GM21737 (cell line): Measurements from ENCODE around the gene ANKS1A.
"Not testable (repeated sequence)": the region's sequence is repeated elsewhere in the genome, so short reads cannot be mapped to it uniquely, and the experiment has no call there.

ENCODE experiments used
- ATAC-seq: cut with Tn5 transposase; IDR thresholded peaks from one replicate; pipeline ENCODE4 v1.9.1; 2021; ENCODE audit warnings: mild to moderate bottlenecking, moderate library complexity; ENCODE audit not compliant: unreplicated experiment

Gene ANKS1A

DNA sequence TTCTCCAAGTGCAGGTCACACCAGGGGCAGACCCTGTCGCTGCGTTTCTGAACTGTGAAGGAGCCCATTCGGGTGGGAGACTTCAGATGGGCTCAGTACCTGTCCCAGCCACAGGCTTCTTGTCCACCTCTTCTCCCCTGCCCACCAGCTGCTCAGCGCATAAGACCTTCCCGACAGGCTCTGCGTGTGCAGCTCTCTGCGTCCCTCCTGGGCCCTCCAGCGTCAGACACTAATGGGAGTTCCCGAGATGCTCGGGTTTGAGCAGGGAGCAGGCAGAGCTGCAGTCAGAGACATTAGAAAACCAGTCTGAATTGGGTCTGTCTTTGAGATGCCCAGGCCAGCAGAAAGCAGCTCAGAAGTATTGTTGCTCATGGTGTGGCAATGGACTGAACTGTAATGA is 201.7 kb downstream of the ANKS1A start:
- no peak for ATAC-seq

DNA sequence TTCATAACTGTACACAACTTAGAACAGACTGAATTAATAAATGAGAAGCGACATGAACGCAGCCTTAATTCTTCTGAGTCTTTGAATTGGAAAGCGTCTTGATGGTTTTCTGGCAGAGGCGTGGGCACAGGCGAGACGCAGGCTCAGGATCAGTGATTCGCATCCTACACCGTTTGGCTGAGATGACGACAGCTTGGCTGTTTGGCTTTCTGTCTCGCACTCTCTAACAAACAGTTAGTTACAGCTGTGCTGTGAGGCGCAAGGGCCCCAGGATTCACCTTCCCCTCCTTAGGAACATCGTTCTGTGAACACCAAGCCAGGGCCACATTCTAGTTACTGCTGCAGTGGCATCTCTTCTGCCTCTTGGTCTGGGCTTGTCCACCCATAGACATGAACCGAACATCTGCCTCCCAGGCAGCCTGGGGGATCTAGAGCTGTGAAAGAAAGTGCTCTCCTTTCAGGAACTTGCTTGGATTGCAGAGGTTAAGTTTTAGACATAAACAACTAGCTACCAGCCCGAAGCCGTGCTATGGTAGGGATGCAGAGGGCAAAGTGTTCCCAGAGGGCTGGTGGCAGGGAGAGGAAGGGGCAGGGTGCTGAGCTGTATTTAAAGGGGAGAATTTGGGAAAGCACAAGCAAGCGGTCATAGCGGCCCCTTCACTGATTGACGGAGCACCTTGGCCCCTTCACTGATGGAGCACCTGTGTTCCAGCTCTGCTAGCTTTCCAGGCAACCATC is 202.5 kb downstream of the ANKS1A start:
- ATAC-seq = no peak

DNA sequence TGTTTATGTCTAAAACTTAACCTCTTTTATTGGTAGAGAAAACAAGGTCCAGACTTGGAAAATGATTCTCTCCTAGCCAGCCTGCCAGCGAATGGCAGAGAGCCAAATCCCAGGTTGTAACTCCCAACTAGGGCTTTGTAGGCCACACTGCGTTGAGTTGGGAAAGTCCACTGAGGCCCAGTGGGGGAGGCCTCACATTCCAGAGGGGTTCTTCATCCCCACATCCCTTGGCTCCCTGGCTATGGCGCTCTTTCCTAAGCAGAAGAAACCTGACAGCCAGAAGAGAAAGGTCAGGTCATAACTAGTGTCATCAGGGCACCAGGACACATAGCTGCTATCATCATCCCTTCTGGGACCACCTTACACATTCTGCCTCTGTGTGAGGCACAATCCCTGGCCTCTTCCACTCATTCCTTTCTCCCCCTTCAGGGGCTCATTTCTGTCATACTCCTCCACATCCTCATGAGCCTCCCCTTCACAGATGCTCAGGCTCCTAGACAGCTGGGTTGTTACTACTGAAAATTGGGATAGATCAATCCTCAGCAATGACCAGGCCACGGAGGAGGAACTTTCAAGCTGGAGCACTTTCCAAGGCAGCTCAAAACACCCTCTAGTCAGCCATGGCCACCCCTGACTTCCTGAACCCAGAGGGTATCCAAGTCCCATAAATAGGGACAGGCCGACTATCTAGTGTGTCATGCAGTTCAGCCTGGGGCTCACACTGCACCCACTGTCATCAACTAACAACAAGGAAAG is 203.5 kb downstream of the ANKS1A start:
- no peak for ATAC-seq

DNA sequence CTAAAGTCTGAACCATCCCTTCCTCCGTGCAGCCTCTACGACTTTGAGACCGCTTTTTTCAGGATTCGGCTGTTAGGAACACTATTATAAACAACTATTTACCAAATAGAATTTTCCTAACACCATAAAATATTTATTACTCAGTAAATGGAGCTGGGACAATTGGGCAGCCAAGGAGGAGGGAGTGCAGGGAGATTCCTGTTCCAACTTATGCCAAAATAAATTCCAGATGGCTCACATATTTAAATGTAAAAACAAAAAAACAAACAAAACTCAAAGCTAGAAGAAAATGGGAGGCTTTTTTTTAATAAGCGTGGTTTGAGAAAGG is 204.0 kb downstream of the ANKS1A start:
- ATAC-seq = no peak

DNA sequence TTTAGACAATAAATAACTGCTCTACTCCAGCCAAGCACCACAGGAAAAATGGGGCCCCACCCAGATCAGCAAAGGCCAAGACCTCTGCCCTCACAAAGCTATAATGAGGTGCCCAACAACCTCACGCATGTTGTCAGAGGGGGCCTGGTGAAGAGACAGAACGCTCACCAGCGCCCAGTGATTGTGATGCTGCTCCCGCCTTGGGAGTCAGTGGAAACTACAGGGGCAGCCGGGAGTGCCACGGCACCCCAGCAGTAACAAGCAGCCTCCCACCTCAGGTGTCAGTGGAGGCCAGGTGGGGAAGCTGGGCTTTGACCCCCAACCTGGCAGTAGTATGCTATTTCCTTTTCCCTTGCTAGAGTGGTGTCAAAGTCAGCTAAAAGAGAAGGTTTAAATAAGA is 204.7 kb downstream of the ANKS1A start:
- no peak for ATAC-seq

DNA sequence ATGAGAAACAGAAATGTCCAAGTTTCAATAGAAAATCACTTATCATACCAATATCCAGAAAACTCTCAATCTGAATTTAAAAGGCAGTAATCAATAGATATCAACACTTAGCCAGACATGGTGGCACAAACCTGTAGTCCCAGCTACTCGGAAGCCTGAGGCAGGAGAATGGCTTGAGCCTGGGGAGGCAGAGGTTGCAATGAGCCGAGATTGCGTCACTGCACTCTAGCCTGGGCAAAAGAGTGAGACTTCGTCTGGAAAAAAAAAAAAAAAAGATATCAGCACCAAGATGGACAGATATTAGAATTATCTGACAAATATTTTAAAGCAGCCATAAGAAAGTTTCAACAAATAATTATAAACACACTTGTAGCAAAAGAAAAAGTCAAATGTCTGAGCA is 205.1 kb downstream of the ANKS1A start:
- no peak for ATAC-seq

DNA sequence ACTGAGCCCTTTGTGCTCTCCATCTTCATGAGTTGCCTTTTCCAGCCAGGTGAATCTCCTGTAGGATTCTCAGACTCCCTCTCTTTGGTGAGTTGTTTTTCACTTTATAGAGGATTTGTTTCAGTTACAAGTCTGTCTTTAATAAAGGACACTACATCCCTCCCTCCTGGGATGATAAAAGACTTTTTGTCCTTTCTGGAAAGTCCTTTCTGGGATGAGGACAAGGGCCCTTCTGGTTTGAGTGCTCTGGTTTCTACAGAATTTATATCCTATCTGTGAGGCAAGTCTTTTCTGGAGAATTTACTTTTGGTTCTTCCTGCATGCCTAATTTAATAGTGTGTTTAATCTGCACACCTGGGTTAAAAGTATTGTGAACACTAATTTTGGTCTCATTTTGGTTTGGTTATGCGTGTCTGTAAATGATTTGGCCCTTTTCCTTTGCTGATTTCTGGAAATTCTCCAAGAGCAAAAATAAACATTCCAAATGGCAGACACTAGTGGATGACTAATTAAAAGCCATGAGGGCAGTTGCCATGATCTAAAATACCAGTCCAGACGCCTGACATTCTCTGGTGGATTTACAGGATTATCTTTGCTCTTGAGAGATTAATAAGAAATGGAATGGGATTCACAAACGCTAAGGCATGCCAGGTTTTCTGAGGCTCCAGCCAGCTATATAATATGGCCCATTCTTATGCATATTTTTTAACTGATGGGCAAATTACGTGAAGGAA is 207.2 kb downstream of the ANKS1A start:
- no peak for ATAC-seq

DNA sequence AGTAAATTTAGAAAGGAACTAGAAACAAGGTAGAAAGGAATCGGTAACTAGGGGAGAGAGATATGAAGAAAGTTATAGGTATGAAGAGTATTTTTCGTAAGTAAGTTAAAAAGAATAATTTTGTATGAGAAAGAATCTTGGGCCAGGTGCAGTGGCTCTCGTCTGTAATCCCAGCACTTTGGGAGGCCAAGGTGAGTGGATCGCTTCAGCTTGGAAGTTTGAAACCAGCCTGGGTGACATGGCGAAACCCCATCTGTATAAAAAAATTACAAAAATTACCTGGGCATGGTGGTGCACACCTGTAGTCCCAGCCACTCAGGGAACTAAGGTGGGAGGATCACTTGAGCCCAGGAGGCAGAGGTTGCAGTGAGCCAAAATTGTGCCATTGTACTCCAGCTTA is 210.1 kb downstream of the ANKS1A start:
- ATAC-seq = no peak

DNA sequence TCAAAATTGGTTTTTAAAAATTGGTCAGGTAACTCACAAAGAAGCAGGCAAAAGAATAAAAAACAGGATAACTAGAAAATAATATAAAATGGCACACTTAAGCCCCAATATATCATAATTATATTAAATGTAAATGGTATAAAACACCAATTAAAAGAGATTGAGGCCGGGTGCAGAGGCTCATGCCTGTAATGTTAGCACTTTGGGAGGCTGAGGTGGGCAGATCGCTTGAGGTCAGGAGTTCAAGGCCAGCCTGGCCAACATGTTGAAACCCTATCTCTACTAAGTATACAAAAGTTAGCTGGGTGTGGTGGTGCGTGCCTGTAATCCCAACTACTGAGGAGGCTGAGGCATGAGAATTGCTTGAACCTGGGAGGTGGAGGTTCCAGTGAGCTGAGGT is 216.0 kb downstream of the ANKS1A start:
- ATAC-seq = no peak

DNA sequence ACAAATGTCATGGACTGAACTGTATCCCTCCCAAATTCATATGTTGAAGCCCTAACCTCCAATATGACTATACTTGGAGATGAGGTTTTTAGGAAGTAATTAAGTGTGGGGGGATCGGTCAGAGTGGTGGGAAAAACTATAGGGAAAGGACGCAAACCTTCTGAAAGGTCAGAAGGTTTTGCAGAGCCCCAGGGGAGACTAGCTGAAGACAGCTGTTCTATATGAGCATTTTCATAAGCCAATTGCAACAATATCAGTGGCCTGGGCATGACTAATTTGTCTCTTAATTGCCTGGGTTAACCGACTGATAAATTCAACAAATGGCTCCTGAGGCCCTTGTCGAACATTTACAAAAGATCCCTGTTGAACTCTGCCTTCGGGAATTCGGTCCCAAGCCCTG is 217.0 kb downstream of the ANKS1A start:
- not testable (repeated sequence) for ATAC-seq

DNA sequence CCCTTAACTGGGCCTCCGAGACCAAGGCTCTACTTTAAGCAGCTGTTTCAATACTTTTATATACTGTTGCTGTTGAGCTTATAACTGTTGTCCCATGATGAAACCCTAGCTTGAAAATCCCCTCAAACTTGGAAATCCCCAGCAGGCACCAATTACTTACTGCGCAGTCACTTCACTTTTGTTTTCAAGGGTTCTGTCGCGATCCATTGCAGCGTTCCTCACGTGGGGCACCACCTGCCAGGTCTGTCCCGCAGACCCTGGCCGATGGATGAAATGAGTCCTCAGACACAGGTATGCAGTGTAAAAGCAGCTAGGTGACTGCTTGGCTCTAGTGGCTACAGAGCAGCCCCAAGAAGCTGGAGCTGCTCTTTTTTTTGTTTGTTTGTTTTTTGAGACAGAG is 218.2 kb downstream of the ANKS1A start:
- not testable (repeated sequence) for ATAC-seq

DNA sequence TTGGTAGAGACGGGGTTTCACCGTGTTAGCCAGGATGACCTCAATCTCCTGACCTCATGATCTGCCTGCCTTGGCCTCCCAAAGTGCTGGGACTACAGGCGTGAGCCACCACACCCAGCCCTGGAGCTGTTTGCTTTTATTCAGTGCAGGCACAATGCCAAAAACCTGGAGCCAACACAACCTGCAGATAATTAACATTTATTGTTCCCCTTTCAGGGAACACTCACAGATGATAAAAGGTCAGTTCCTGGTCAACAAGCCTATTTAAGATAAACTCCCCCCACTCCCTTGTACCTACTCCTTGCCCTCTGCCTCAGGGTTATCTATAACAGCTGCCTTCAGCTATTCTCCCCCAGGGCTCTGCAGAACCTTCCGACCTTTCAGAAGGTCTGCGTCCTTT is 218.7 kb downstream of the ANKS1A start:
- not testable (repeated sequence) for ATAC-seq

DNA sequence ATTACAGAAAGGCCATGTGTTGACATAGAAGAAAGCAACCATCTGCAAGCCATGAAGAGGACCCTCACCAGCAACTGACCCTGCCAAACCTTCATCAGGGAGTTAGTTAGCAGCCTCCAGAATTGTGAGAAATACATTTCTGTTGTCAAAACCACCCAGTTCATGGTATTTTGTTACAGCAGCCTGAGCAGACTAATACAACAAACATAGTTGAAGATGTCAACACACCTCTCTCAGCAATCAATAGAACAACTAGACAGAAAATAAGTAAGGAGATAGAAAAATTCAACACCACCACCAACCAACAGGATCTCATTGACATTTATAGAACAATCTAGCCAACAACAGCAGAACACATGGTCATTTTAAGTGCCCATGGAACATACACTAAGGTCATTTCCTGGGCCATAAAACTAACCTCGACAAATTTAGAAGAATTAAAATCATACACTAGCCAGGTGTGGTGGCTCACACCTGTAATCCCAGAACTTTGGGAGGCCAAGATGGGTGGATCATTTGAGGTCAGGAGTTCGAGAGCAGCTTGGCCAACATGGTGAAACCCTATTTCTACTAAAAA is 219.3 kb downstream of the ANKS1A start:
- ATAC-seq = no peak

DNA sequence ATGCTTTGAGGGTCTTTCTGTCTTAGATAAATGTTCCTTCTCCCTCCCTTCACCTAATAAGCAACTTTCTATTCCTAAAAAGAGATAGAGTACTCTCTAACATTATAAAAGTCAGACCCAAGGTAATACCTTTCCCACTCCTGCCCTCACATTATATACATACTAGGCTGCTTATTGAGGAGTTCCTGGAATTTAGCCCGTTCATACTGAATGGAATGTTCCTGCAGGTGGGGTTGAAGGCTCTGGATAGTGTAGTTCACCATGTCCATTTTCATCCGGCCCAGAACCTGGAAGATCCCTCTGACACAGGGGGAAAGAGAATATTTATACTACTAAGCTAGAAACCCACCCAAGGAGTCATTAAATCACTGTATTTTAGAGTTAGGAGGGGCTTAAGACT is 231.7 kb downstream of the ANKS1A start:
- no peak for ATAC-seq

DNA sequence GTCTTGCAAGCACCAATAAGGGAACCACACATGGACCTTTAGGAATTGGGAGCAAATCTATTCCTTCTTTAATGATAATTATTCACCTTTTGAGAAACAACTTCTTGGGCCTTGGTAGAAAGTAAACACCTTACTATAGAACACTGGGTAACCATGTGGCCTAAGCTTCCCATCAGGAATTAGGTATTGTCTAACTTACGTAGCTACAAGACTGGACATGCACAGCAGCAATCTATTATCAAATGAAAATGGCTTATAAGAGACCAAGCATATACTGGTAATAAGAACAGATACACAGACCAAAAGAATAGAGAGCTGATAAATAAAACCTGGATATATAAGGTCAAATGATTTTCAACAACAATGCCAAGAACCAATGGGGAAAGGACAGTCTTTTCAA is 235.3 kb downstream of the ANKS1A start:
- ATAC-seq = no peak

DNA sequence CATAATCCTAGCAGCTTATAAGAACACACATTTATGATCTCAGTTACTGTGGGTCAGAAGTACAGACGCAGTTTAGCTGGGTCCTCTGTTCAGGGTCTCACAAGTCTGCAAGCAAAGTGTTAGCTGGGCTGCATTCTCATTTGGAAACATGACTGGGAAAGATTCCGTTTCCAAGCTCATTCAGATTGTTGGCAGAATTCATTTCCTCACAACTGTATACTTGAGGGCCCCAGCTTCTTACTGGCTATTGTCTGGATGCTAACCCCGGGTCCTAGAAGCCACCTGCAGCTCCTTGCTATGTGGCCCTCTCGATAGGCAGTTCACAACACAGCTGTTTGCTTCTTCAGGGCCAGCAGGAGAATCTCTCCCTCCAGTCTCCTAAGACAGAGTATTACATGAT is 239.0 kb downstream of the ANKS1A start:
- ATAC-seq = no peak

DNA sequence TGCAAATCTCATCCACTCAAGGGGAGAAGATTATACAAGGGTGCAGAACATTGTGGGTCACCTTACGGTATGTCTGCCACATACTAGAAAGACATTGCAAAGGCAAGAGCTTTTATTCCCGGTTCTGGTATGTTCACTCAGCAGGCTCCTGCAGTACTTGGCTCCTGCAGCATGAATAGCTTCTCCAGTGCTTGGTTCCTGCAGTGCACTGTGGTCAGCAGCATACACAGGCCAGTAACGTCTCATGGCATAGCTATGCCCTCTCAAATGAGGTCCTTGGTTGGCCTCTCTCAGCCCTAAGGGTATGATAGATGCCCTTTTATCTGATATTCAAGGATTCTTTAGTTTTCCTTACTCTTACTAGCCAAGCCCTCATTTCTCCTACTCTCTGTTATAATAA is 239.4 kb downstream of the ANKS1A start:
- no peak for ATAC-seq

DNA sequence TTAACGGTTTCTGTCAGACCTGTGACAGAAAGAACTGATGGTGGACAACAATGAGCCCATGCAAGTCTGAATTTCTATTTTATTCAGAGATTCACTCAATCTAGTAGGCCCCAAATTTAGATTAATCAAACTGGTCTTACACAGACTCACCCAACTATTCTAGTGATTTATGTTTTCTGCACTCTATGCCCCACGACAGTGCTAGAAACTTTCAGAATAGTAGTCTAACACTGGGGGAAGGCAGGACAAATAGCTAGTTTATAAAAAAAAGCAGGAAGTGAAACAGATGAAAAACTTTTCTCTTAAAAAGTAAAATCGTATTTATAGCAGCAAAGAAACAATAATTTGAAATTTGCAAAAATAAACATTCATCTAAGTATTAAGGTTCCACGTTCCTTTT is 247.1 kb downstream of the ANKS1A start:
- no peak for ATAC-seq

DNA sequence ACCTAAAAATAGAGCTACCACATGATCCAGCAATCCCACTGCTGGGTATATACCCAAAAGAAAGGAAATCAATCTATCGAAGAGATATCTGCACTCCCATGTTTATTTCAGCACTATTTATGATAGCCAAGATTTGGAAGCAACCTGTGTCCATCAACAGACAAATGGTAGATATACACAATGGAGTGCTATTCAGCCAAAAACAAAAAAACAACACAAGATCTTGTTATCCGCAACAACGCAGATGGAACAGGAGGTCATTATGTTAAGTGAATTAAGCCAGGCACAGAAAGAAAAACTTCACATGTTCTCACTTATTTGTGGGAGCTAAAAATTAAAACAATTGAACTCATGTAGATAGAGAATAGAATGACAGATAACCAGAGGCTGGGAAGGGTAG is 249.1 kb downstream of the ANKS1A start:
- ATAC-seq = not testable (repeated sequence)

DNA sequence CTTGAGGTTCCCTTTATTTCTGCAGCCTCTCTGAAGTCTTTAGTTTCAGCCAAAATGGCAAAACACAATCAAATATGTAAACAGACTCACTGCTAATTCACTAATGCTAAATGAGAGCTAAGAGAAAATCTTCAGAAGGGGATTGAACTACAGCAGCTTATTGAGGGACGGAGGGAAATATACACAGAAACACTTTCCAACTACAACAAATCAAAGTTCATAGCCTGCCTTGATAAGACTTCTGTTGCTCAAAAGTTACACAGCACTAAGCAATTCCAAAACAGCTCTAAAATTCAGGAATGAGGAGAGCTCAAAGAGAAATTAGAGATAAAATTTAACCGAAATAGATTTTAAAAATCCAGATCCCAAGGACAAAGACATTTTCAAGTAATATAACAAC is 250.4 kb downstream of the ANKS1A start:
- no peak for ATAC-seq

DNA sequence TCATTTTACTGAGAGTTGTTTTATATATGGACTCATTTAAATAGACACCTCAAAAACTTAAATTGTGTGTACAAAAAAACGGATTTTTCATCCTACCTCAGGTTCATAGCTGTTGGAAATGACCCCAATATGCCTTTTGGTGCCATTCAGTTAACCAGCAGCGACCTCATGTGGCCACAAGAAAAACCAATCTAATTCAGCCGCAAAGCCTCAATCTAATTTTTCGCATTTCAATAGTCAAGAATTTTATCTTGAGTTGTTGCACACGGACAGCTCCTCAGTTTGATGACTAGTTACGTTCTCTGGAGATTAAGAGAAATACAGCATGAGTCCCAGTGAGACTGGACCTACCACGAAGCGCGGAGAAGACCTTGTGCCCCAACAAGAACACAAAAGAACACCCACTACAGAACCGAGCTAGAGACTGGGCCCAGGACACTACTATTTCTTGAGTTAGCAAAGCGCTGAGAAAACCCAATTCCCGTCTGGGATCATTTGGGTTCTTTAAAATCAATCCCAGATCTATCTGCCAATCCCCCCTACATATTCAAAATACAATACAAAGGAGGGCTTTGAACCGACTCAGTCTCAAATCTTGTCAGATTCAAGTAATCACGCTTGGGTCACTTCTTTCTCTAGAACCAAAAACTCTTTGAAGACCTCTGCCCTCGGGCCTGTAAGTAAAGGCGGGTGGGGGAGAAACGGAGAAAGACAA is 251.0 kb downstream of the ANKS1A start:
- no peak for ATAC-seq
